Measurements from ENCODE around the gene MAST2.
A peak's percentile ranks its signal among the peaks of the same experiment; 100 is the strongest.

MAST2 gene

DNA sequence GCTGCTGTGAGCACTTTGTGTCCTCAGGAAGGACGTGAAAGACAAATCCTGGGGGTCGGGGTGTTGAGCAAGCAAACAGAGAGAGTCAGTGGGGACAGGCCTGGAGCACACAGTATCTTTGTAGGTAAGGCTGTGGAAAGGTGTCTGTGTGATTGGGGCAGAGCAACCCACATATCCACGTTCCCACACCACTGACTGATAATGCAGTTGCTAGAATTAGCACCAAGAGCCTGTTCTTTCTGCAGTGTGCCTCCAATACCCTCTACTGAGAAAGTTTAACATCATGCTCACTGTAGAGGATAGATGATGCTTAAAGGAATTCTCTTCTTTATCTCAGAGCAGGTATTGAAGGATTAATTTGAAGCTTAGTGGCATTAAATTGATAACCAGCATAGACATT lies 167.9 kb downstream of the MAST2 start:
- no peaks in the 10 kb centered on the region for H3K9me3 ChIP-seq (ENCODE audit: control insufficient read depth in 2 of 2, low read length in 2 of 2)
- peak overlapping the region; percentile 82 to 95 for H3K27ac ChIP-seq (ENCODE audit: low read depth in 2 of 2, low read length in 2 of 2)
- H3K4me3 ChIP-seq (ENCODE audit: low read length in 2 of 2): no peak overlapping the region
- H3K36me3 ChIP-seq (ENCODE audit: control insufficient read depth in 2 of 2, insufficient read depth in 2 of 2, low read length in 2 of 2): peaks cover 2 to 6% of the 10 kb centered on the region in 2 donors
- peaks cover 26 to 54% of the 10 kb centered on the region in 2 donors for H3K4me1 ChIP-seq (ENCODE audit: control insufficient read depth in 2 of 2, insufficient read depth in 2 of 2, low read length in 2 of 2)
- no peaks in the 10 kb centered on the region for H3K27me3 ChIP-seq (ENCODE audit: control insufficient read depth in 2 of 2, insufficient read depth in 2 of 2, low read length in 2 of 2)
- no peak overlapping the region for H3K9ac ChIP-seq (ENCODE audit: low read depth in 1 of 2, low read length in 2 of 2)

- Histone ChIP-seq H3K36me3 (ENCODE audit: control insufficient read depth in 2 of 2, insufficient read depth in 2 of 2, low read length in 2 of 2) (peaks cover 0 to 6% of the 10 kb centered on the region in 2 donors), H3K4me3 (ENCODE audit: low read length in 2 of 2) (no peak overlapping the region), H3K27ac (ENCODE audit: low read depth in 2 of 2, low read length in 2 of 2) (peak overlapping the region; percentile 82 to 95), H3K9me3 (ENCODE audit: control insufficient read depth in 2 of 2, low read length in 2 of 2) (no peaks in the 10 kb centered on the region), H3K4me1 (ENCODE audit: control insufficient read depth in 2 of 2, insufficient read depth in 2 of 2, low read length in 2 of 2) (peaks cover 26 to 59% of the 10 kb centered on the region in 2 donors), H3K9ac (ENCODE audit: low read depth in 1 of 2, low read length in 2 of 2) (peak overlapping the region in 1 of 2 donors; percentile 42), H3K27me3 (ENCODE audit: control insufficient read depth in 2 of 2, insufficient read depth in 2 of 2, low read length in 2 of 2) (no peaks in the 10 kb centered on the region)
Observed at GRCh38 chr1:45971922-45972531, 168.6 kb downstream of the MAST2 start.

- Histone ChIP-seq H3K27me3 (ENCODE audit: control insufficient read depth in 2 of 2, insufficient read depth in 2 of 2, low read length in 2 of 2) (no peaks in the 10 kb centered on the region), H3K4me3 (ENCODE audit: low read length in 2 of 2) (peak overlapping the region in 1 of 2 donors; percentile 48), H3K4me1 (ENCODE audit: control insufficient read depth in 2 of 2, insufficient read depth in 2 of 2, low read length in 2 of 2) (peaks cover 26 to 59% of the 10 kb centered on the region in 2 donors), H3K36me3 (ENCODE audit: control insufficient read depth in 2 of 2, insufficient read depth in 2 of 2, low read length in 2 of 2) (peaks cover 0 to 6% of the 10 kb centered on the region in 2 donors), H3K9me3 (ENCODE audit: control insufficient read depth in 2 of 2, low read length in 2 of 2) (no peaks in the 10 kb centered on the region), H3K27ac (ENCODE audit: low read depth in 2 of 2, low read length in 2 of 2) (peak overlapping the region; percentile 82 to 95), H3K9ac (ENCODE audit: low read depth in 1 of 2, low read length in 2 of 2) (peak overlapping the region in 1 of 2 donors; percentile 42)
Observed at GRCh38 chr1:45972621-45973020, 169.2 kb downstream of the MAST2 start.

GRCh38 chr1:45973121-45973520 lies 169.7 kb downstream of the MAST2 start:
- no peak overlapping the region for H3K4me3 ChIP-seq (ENCODE audit: low read length in 2 of 2)
- peaks cover 0 to 6% of the 10 kb centered on the region in 2 donors for H3K36me3 ChIP-seq (ENCODE audit: control insufficient read depth in 2 of 2, insufficient read depth in 2 of 2, low read length in 2 of 2)
- H3K9ac ChIP-seq (ENCODE audit: low read depth in 1 of 2, low read length in 2 of 2): peak overlapping the region in 1 of 2 donors; percentile 39
- no peaks in the 10 kb centered on the region for H3K9me3 ChIP-seq (ENCODE audit: control insufficient read depth in 2 of 2, low read length in 2 of 2)
- H3K27ac ChIP-seq (ENCODE audit: low read depth in 2 of 2, low read length in 2 of 2): peak overlapping the region; percentile 82 to 95
- peaks cover 29 to 60% of the 10 kb centered on the region in 2 donors for H3K4me1 ChIP-seq (ENCODE audit: control insufficient read depth in 2 of 2, insufficient read depth in 2 of 2, low read length in 2 of 2)
- no peaks in the 10 kb centered on the region for H3K27me3 ChIP-seq (ENCODE audit: control insufficient read depth in 2 of 2, insufficient read depth in 2 of 2, low read length in 2 of 2)

DNA sequence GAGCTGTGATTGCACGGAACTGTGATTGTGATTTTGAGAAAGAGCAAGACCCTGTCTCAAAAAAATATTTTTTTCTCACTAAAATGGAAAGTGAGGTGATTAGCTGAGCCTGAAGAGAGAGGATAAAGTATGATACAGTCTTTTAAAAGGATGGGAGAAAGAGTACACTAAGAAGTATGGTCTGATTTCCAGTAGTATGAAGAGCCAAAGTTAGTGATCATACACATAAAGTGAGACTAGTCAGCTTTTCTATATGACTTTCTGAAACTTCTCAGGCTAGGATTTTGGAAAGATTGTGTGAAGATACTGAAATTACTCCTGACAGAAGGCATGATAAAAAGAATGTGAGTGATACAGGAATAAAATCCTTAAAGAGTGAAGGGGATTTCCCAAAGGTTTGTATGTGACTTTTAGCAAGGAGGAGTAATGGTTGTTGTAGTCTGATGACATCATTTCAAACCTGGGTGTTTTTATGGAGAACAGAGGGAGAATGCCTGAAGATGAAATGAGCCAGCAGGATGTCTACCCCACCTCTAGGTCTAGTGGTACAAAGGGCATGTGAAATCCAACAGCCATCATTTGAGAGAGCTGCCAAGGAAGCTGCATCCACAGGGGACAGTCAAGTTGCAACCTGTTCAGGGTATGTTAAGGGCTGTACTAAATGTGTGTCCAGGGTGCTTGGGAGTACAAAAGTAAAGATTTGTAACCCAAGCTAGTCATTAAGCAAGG lies 171.3 kb downstream of the MAST2 start:
- Histone ChIP-seq H3K9me3 (ENCODE audit: control insufficient read depth in 2 of 2, low read length in 2 of 2) (no peaks in the 10 kb centered on the region), H3K4me1 (ENCODE audit: control insufficient read depth in 2 of 2, insufficient read depth in 2 of 2, low read length in 2 of 2) (peaks cover 27 to 68% of the 10 kb centered on the region in 2 donors), H3K9ac (ENCODE audit: low read depth in 1 of 2, low read length in 2 of 2) (peak overlapping the region in 1 of 2 donors; percentile 47), H3K4me3 (ENCODE audit: low read length in 2 of 2) (no peak overlapping the region), H3K27ac (ENCODE audit: low read depth in 2 of 2, low read length in 2 of 2) (peak overlapping the region; percentile 82 to 95), H3K36me3 (ENCODE audit: control insufficient read depth in 2 of 2, insufficient read depth in 2 of 2, low read length in 2 of 2) (peaks cover 0 to 6% of the 10 kb centered on the region in 2 donors), H3K27me3 (ENCODE audit: control insufficient read depth in 2 of 2, insufficient read depth in 2 of 2, low read length in 2 of 2) (no peaks in the 10 kb centered on the region)

GRCh38 chr1:45976623-45977022 lies 173.2 kb downstream of the MAST2 start:
- H3K4me3 ChIP-seq (ENCODE audit: low read length in 2 of 2): no peak overlapping the region
- peaks cover 27 to 56% of the 10 kb centered on the region in 2 donors for H3K4me1 ChIP-seq (ENCODE audit: control insufficient read depth in 2 of 2, insufficient read depth in 2 of 2, low read length in 2 of 2)
- H3K27ac ChIP-seq (ENCODE audit: low read depth in 2 of 2, low read length in 2 of 2): peak overlapping the region; percentile 18 to 95
- no peaks in the 10 kb centered on the region for H3K27me3 ChIP-seq (ENCODE audit: control insufficient read depth in 2 of 2, insufficient read depth in 2 of 2, low read length in 2 of 2)
- H3K9ac ChIP-seq (ENCODE audit: low read depth in 1 of 2, low read length in 2 of 2): no peak overlapping the region
- peaks cover 0 to 6% of the 10 kb centered on the region in 2 donors for H3K36me3 ChIP-seq (ENCODE audit: control insufficient read depth in 2 of 2, insufficient read depth in 2 of 2, low read length in 2 of 2)
- H3K9me3 ChIP-seq (ENCODE audit: control insufficient read depth in 2 of 2, low read length in 2 of 2): no peaks in the 10 kb centered on the region

DNA sequence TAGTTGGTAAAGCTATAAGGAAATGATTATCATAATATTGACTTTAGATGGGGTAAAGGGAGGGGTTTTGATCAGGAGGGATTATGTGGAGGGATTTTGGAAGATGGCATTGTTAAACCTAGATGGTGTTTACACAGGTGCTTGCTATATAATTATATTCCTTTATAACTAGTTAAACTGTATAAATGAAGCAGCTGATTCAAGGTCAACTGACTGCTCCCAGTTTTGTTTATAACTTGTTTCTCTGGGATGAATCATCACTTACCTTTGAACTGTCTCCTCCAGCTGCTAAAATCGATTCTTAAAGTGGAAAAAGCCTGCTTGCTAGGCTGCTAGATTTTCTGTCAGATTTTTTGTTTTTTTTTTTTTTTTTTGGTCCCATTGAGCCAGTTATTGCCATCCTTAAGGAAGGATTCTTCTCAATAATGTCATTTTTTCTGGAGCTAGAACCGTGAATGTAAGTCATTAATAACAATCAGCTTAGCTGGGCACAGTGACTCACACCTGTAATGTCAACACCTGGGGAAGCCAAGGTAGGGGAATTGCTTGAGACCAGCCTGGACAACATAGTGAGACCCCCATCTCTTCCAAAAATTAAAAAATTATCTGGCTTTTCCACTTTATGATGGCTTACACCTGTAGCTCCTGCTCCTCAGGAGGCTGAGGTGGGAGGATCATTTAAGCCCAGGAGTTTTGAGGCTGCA lies 175.8 kb downstream of the MAST2 start:
- peak overlapping the region; percentile 32 to 47 for H3K9ac ChIP-seq (ENCODE audit: low read depth in 1 of 2, low read length in 2 of 2)
- H3K4me1 ChIP-seq (ENCODE audit: control insufficient read depth in 2 of 2, insufficient read depth in 2 of 2, low read length in 2 of 2): peaks cover 12 to 37% of the 10 kb centered on the region in 2 donors
- H3K27ac ChIP-seq (ENCODE audit: low read depth in 2 of 2, low read length in 2 of 2): peak overlapping the region; percentile 80 to 85
- peak overlapping the region in 1 of 2 donors; percentile 26 for H3K4me3 ChIP-seq (ENCODE audit: low read length in 2 of 2)
- no peaks in the 10 kb centered on the region for H3K36me3 ChIP-seq (ENCODE audit: control insufficient read depth in 2 of 2, insufficient read depth in 2 of 2, low read length in 2 of 2)
- H3K9me3 ChIP-seq (ENCODE audit: control insufficient read depth in 2 of 2, low read length in 2 of 2): no peaks in the 10 kb centered on the region
- H3K27me3 ChIP-seq (ENCODE audit: control insufficient read depth in 2 of 2, insufficient read depth in 2 of 2, low read length in 2 of 2): no peaks in the 10 kb centered on the region

GRCh38 chr1:45979778-45980176 lies 176.4 kb downstream of the MAST2 start:
- Histone ChIP-seq H3K27me3 (ENCODE audit: control insufficient read depth in 2 of 2, insufficient read depth in 2 of 2, low read length in 2 of 2) (no peaks in the 10 kb centered on the region), H3K4me3 (ENCODE audit: low read length in 2 of 2) (peak overlapping the region in 1 of 2 donors; percentile 26), H3K9ac (ENCODE audit: low read depth in 1 of 2, low read length in 2 of 2) (peak overlapping the region; percentile 32 to 47), H3K27ac (ENCODE audit: low read depth in 2 of 2, low read length in 2 of 2) (peak overlapping the region; percentile 80 to 85), H3K9me3 (ENCODE audit: control insufficient read depth in 2 of 2, low read length in 2 of 2) (no peaks in the 10 kb centered on the region), H3K4me1 (ENCODE audit: control insufficient read depth in 2 of 2, insufficient read depth in 2 of 2, low read length in 2 of 2) (peaks cover 9 to 31% of the 10 kb centered on the region in 2 donors), H3K36me3 (ENCODE audit: control insufficient read depth in 2 of 2, insufficient read depth in 2 of 2, low read length in 2 of 2) (no peaks in the 10 kb centered on the region)

GRCh38 chr1:45982359-45982758 lies 178.9 kb downstream of the MAST2 start:
- Histone ChIP-seq H3K36me3 (ENCODE audit: control insufficient read depth in 2 of 2, insufficient read depth in 2 of 2, low read length in 2 of 2) (no peaks in the 10 kb centered on the region), H3K4me3 (ENCODE audit: low read length in 2 of 2) (no peak overlapping the region), H3K27me3 (ENCODE audit: control insufficient read depth in 2 of 2, insufficient read depth in 2 of 2, low read length in 2 of 2) (no peaks in the 10 kb centered on the region), H3K9me3 (ENCODE audit: control insufficient read depth in 2 of 2, low read length in 2 of 2) (no peaks in the 10 kb centered on the region), H3K9ac (ENCODE audit: low read depth in 1 of 2, low read length in 2 of 2) (no peak overlapping the region), H3K4me1 (ENCODE audit: control insufficient read depth in 2 of 2, insufficient read depth in 2 of 2, low read length in 2 of 2) (peaks cover 5 to 19% of the 10 kb centered on the region in 2 donors), H3K27ac (ENCODE audit: low read depth in 2 of 2, low read length in 2 of 2) (peak overlapping the region; percentile 45 to 52)

GRCh38 chr1:45983967-45984366 lies 180.6 kb downstream of the MAST2 start:
- no peaks in the 10 kb centered on the region for H3K36me3 ChIP-seq (ENCODE audit: control insufficient read depth in 2 of 2, insufficient read depth in 2 of 2, low read length in 2 of 2)
- H3K9ac ChIP-seq (ENCODE audit: low read depth in 1 of 2, low read length in 2 of 2): no peak overlapping the region
- no peaks in the 10 kb centered on the region for H3K27me3 ChIP-seq (ENCODE audit: control insufficient read depth in 2 of 2, insufficient read depth in 2 of 2, low read length in 2 of 2)
- no peaks in the 10 kb centered on the region for H3K9me3 ChIP-seq (ENCODE audit: control insufficient read depth in 2 of 2, low read length in 2 of 2)
- H3K27ac ChIP-seq (ENCODE audit: low read depth in 2 of 2, low read length in 2 of 2): no peak overlapping the region
- H3K4me1 ChIP-seq (ENCODE audit: control insufficient read depth in 2 of 2, insufficient read depth in 2 of 2, low read length in 2 of 2): peaks cover 0 to 9% of the 10 kb centered on the region in 2 donors
- H3K4me3 ChIP-seq (ENCODE audit: low read length in 2 of 2): no peak overlapping the region

Measured in mucosa of rectum (tissue), 2 donors.